ENCODE data around the gene PIPOX.

DNA sequence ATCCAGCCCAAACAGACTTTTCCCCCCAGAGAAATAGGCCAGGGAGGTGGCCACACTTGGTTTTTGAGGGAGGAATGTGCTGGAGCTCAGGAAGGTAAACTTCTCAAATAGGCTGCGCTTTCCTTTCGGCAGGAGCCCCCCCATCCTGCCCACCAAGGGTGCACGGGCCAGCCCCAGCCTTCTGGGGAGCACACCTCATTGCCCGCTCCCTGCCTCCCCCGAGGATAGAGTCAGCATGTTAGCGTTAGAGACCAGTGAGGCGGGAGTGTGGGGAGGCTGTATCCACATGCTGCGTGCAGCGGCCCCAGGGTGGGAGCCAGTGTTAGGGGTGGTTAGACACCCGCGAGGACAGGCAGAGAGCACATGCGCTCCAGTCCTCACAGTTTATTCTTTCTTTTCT is 42.3 kb downstream of the PIPOX start:
- TF ChIP-seq CTCF (conservative IDR thresholded peaks at IDR 0.05 in 1 of 2, IDR thresholded peaks at IDR 0.05 in 1 of 2; ENCODE audit: low read depth in 1 of 2, low read length in 2 of 2) (no peak), EZH2 (IDR thresholded peaks at IDR 0.05; ENCODE audit: low read length, missing control alignments) (no peak)

Data from fibroblast of lung (primary cell).